H9 (cell line): ENCODE data around the gene TRIO. TPM values are rescaled to one million over a fixed set of nuclear protein-coding genes. Genes with fewer than 3 reads are reported as not detected.

Source experiments
- DNase-seq: peaks from one replicate; pipeline ENCODE4 v3.0.0-alpha.2; 2017
- H2AFZ ChIP-seq: one replicate; pipeline ENCODE4 v1.6.1; 2013; ENCODE audit warnings: mild to moderate bottlenecking, low read length, control low read depth, moderate library complexity
- H2AK5ac ChIP-seq: 2 replicates; pipeline ENCODE4 v1.6.1; 2013; ENCODE audit warnings: low read length, control low read depth, mixed read lengths; ENCODE audit not compliant: insufficient read length
- H2BK120ac ChIP-seq: one replicate; pipeline ENCODE4 v1.6.1; 2013; ENCODE audit warnings: low read depth, mild to moderate bottlenecking, low read length, control low read depth, inconsistent platforms; ENCODE audit not compliant: poor library complexity, severe bottlenecking
- H2BK12ac ChIP-seq: 2 replicates; pipeline ENCODE4 v1.6.1; 2013; ENCODE audit warnings: low read length, control low read depth, mixed read lengths, low read depth; ENCODE audit not compliant: insufficient read length
- H2BK15ac ChIP-seq: 2 replicates; pipeline ENCODE4 v1.6.1; 2013; ENCODE audit warnings: low read depth, low read length, control low read depth
- H2BK20ac ChIP-seq: one replicate; pipeline ENCODE4 v1.6.1; 2013; ENCODE audit warnings: low read depth, mild to moderate bottlenecking, low read length, control low read depth, inconsistent platforms; ENCODE audit not compliant: poor library complexity, severe bottlenecking
- H2BK5ac ChIP-seq: 2 replicates; pipeline ENCODE4 v1.6.1; 2013; ENCODE audit warnings: low read length, control low read depth, mixed read lengths; ENCODE audit not compliant: insufficient read length
- H3K14ac ChIP-seq: 2 replicates; pipeline ENCODE4 v1.6.1; 2013; ENCODE audit warnings: low read length, control low read depth; ENCODE audit not compliant: insufficient read depth
- H3K18ac ChIP-seq: 2 replicates; pipeline ENCODE4 v1.6.1; 2013; ENCODE audit warnings: low read depth, mild to moderate bottlenecking, mixed read lengths, low read length, control low read depth; ENCODE audit not compliant: insufficient read length
- H3K23ac ChIP-seq: 2 replicates; pipeline ENCODE4 v1.6.1; 2013; ENCODE audit warnings: low read length, control low read depth, mixed read lengths, low read depth; ENCODE audit not compliant: insufficient read length
- H3K23me2 ChIP-seq: 2 replicates; pipeline ENCODE4 v1.6.1; 2013; ENCODE audit warnings: low read depth, mild to moderate bottlenecking, mixed read lengths, low read length, control low read depth; ENCODE audit not compliant: insufficient read length, poor library complexity, severe bottlenecking
- H3K27ac ChIP-seq: 2 replicates; pipeline ENCODE4 v1.5.1; 2013; ENCODE audit warnings: low read length, control low read depth, mixed read lengths, low read depth; ENCODE audit not compliant: insufficient read length
- H3K27me3 ChIP-seq: 2 replicates; pipeline ENCODE4 v1.6.1; 2013; ENCODE audit warnings: low read length, control low read depth, inconsistent platforms; ENCODE audit not compliant: insufficient read depth
- H3K4ac ChIP-seq: 2 replicates; pipeline ENCODE4 v1.6.1; 2013; ENCODE audit warnings: low read depth, mild to moderate bottlenecking, control low read depth, inconsistent platforms, low read length, moderate library complexity
- H3K4me1 ChIP-seq: 2 replicates; pipeline ENCODE4 v1.6.1; 2013; ENCODE audit warnings: low read length, control low read depth, inconsistent platforms; ENCODE audit not compliant: insufficient read depth
- H3K4me2 ChIP-seq: 2 replicates; pipeline ENCODE4 v1.6.1; 2013; ENCODE audit warnings: low read length, control low read depth, mixed read lengths; ENCODE audit not compliant: insufficient read length, insufficient read depth
- H3K56ac ChIP-seq: 2 replicates; pipeline ENCODE4 v1.6.1; 2013; ENCODE audit warnings: low read depth, mild to moderate bottlenecking, mixed read lengths, low read length, control low read depth; ENCODE audit not compliant: insufficient read length
- H3K79me1 ChIP-seq: 2 replicates; pipeline ENCODE4 v1.6.1; 2013; ENCODE audit warnings: low read depth, mild to moderate bottlenecking, moderate library complexity, low read length, control low read depth, inconsistent platforms; ENCODE audit not compliant: insufficient read depth, poor library complexity, severe bottlenecking
- H3K79me2 ChIP-seq: 2 replicates; pipeline ENCODE4 v1.6.1; 2013; ENCODE audit warnings: low read length, control low read depth, inconsistent platforms; ENCODE audit not compliant: insufficient read depth
- H3K9ac ChIP-seq: 2 replicates; pipeline ENCODE4 v1.6.1; 2013; ENCODE audit warnings: low read length, control low read depth, mixed read lengths; ENCODE audit not compliant: insufficient read length; ENCODE audit errors: extremely low read depth
- H3K9me3 ChIP-seq: one replicate; pipeline ENCODE4 v1.6.1; 2013; ENCODE audit warnings: low read depth, low read length, inconsistent platforms; ENCODE audit not compliant: control insufficient read depth
- H3T11ph ChIP-seq: one replicate; pipeline ENCODE4 v1.6.1; 2013; ENCODE audit warnings: mild to moderate bottlenecking, low read length, control low read depth, inconsistent platforms
- H4K20me1 ChIP-seq: one replicate; pipeline ENCODE4 v1.6.1; 2013; ENCODE audit not compliant: control insufficient read depth, insufficient read length, insufficient read depth
- H4K5ac ChIP-seq: 2 replicates; pipeline ENCODE4 v1.6.1; 2013; ENCODE audit warnings: low read depth, mild to moderate bottlenecking, mixed read lengths, low read length, control low read depth; ENCODE audit not compliant: insufficient read length
- H4K8ac ChIP-seq: replicated peaks from 2 replicates; pipeline ENCODE4 v1.6.1; 2013; ENCODE audit warnings: low read length, control low read depth, mixed read lengths, low read depth; ENCODE audit not compliant: insufficient read length
- H4K91ac ChIP-seq: 2 replicates; pipeline ENCODE4 v1.6.1; 2013; ENCODE audit warnings: low read depth, mild to moderate bottlenecking, moderate library complexity, mixed read lengths, low read length, control low read depth; ENCODE audit not compliant: insufficient read length
- H3K27ac Mint-ChIP-seq, 3 experiments: 2 replicates in 2 of 3; 3 replicates in 1 of 3; pipeline ENCODE4 v1.8.0; 2020 to 2021; ENCODE audit warnings: mixed read lengths in 3 of 3, mild to moderate bottlenecking in 1 of 3, moderate library complexity in 1 of 3
- H3K27me3 Mint-ChIP-seq: 2 replicates; pipeline ENCODE4 v1.8.0; 2021; ENCODE audit warnings: low read depth, mild to moderate bottlenecking, moderate library complexity, mixed read lengths
- H3K36me3 Mint-ChIP-seq, 3 experiments: 2 replicates in 2 of 3; 3 replicates in 1 of 3; pipeline ENCODE4 v1.8.0; 2020 to 2021; ENCODE audit warnings: low read depth in 3 of 3, mixed read lengths in 3 of 3; ENCODE audit not compliant: insufficient read depth in 1 of 3
- H3K4me1 Mint-ChIP-seq, 2 experiments: 2 replicates each; pipeline ENCODE4 v1.8.0; 2020; ENCODE audit warnings: mixed read lengths in 2 of 2
- H3K4me3 Mint-ChIP-seq, 2 experiments: 2 replicates in 1 of 2; 3 replicates in 1 of 2; pipeline ENCODE4 v1.8.0; 2020 to 2021; ENCODE audit warnings: mild to moderate bottlenecking in 2 of 2, mixed read lengths in 2 of 2, moderate library complexity in 1 of 2
- H3K9me3 Mint-ChIP-seq, 2 experiments: 2 replicates in 1 of 2; 3 replicates in 1 of 2; pipeline ENCODE4 v1.8.0; 2020; ENCODE audit warnings: mild to moderate bottlenecking in 2 of 2, mixed read lengths in 2 of 2, moderate library complexity in 1 of 2
- WGBS: extraction: QIAGEN DNeasy Blood & Tissue Kit; methylation state at CpG from one replicate; pipeline ENCODE4 v1.1.7; 2013; ENCODE audit warnings: missing lambda C conversion rate, low lambda C conversion rate, mixed read lengths; ENCODE audit not compliant: insufficient read length; ENCODE audit errors: extremely low coverage; 5-methylcytosine and 5-hydroxymethylcytosine counted together
- total RNA-seq: library from RNA; stranded (reverse); gene quantifications from 2 replicates; pipeline ENCODE4 v1.2.1, GENCODE V29; 2021
- TF ChIP-seq, protein P1 (sequence below): fragments of 200-600 bp; sonication (generic); conservative IDR thresholded peaks from 3 replicates; pipeline ENCODE4 v1.8.0; 2021; ENCODE audit warnings: antibody characterized with exemption, mild to moderate bottlenecking

TRIO gene
- total RNA-seq, 1 experiment from 2014 or later: 87.8 TPM

GRCh38 chr5:14158890-14159666, 15.9 kb downstream of the TRIO start:
- no peak overlapping the region for H2BK120ac ChIP-seq
- no peak overlapping the region for H3K23ac ChIP-seq
- H4K20me1 ChIP-seq: no peaks in the 10 kb centered on the region
- no peak overlapping the region for H2BK15ac ChIP-seq
- H3K14ac ChIP-seq: no peak overlapping the region
- WGBS: no CpG with 5 or more reads among the region's 11 CpGs
- H3K27me3 Mint-ChIP-seq: no peaks in the 10 kb centered on the region
- peaks cover 4 to 11% (median 9%) of the 10 kb centered on the region in 3 experiments for H3K36me3 Mint-ChIP-seq
- no peak overlapping the region for H3K27ac ChIP-seq
- H3K27me3 ChIP-seq: no peaks in the 10 kb centered on the region
- peaks cover 17% of the 10 kb centered on the region; the same call in 1 of the 2 replicates for H3K4me1 ChIP-seq
- no peak overlapping the region for H2AFZ ChIP-seq
- no peak overlapping the region for H2BK5ac ChIP-seq
- no peak overlapping the region; a peak in 1 of 7 replicates for H3K27ac Mint-ChIP-seq
- H3K4me1 Mint-ChIP-seq: peaks cover 18 to 23% of the 10 kb centered on the region in 2 experiments
- H3K79me1 ChIP-seq: peaks cover 15% of the 10 kb centered on the region
- no peak overlapping the region for H2BK12ac ChIP-seq
- no peak for DNase-seq
- TF ChIP-seq, protein P1, sequence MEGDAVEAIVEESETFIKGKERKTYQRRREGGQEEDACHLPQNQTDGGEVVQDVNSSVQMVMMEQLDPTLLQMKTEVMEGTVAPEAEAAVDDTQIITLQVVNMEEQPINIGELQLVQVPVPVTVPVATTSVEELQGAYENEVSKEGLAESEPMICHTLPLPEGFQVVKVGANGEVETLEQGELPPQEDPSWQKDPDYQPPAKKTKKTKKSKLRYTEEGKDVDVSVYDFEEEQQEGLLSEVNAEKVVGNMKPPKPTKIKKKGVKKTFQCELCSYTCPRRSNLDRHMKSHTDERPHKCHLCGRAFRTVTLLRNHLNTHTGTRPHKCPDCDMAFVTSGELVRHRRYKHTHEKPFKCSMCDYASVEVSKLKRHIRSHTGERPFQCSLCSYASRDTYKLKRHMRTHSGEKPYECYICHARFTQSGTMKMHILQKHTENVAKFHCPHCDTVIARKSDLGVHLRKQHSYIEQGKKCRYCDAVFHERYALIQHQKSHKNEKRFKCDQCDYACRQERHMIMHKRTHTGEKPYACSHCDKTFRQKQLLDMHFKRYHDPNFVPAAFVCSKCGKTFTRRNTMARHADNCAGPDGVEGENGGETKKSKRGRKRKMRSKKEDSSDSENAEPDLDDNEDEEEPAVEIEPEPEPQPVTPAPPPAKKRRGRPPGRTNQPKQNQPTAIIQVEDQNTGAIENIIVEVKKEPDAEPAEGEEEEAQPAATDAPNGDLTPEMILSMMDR: no peak
- H2BK20ac ChIP-seq: no peak overlapping the region
- H3K18ac ChIP-seq: no peak overlapping the region
- no peak overlapping the region for H3K56ac ChIP-seq
- H2AK5ac ChIP-seq: no peak overlapping the region
- no peak overlapping the region for H4K8ac ChIP-seq
- no peaks in the 10 kb centered on the region for H3K9me3 ChIP-seq
- H3K4ac ChIP-seq: no peak overlapping the region
- no peak overlapping the region for H3K4me3 Mint-ChIP-seq
- no peaks in the 10 kb centered on the region for H3K23me2 ChIP-seq
- H3K79me2 ChIP-seq: peaks cover 51% of the 10 kb centered on the region; the same call in 1 of the 2 replicates
- no peak overlapping the region for H4K5ac ChIP-seq
- H3K9ac ChIP-seq: no peak overlapping the region
- H3K4me2 ChIP-seq: no peak overlapping the region
- no peak overlapping the region for H4K91ac ChIP-seq
- H3T11ph ChIP-seq: no peak overlapping the region
- H3K9me3 Mint-ChIP-seq: peaks cover 6 to 7% of the 10 kb centered on the region in 2 experiments
